GM12872 (cell line): Measurements from ENCODE around the gene STAT5B.

ENCODE experiments used
- TF ChIP-seq, protein P1 (sequence below): IDR thresholded peaks from 3 replicates; pipeline ENCODE4 v1.5.1; 2011; ENCODE audit warnings: low read depth, mild to moderate bottlenecking, low read length, moderate library complexity; ENCODE audit not compliant: insufficient read depth

The STAT5B gene

DNA sequence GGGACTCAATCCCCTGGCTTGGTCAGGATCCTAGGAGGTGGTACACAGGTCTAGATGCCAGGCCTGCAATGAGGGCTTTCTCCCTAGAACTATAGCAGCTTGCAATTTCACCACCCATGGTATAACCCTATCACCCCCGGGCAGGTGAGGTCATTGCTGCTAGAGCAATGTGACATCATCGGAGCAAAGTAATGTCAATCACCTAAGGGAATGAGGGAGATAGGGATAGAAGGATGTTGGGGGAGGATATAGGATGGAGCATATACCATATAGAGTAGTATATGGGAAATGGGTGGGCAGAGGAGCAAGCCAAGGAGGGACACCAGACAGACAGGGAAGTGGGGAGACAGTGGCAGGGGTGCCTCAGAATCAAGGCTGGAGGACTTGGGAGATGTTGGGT is 98.5 kb downstream of the STAT5B start:
- TF ChIP-seq, protein P1, sequence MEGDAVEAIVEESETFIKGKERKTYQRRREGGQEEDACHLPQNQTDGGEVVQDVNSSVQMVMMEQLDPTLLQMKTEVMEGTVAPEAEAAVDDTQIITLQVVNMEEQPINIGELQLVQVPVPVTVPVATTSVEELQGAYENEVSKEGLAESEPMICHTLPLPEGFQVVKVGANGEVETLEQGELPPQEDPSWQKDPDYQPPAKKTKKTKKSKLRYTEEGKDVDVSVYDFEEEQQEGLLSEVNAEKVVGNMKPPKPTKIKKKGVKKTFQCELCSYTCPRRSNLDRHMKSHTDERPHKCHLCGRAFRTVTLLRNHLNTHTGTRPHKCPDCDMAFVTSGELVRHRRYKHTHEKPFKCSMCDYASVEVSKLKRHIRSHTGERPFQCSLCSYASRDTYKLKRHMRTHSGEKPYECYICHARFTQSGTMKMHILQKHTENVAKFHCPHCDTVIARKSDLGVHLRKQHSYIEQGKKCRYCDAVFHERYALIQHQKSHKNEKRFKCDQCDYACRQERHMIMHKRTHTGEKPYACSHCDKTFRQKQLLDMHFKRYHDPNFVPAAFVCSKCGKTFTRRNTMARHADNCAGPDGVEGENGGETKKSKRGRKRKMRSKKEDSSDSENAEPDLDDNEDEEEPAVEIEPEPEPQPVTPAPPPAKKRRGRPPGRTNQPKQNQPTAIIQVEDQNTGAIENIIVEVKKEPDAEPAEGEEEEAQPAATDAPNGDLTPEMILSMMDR, result no peak

DNA sequence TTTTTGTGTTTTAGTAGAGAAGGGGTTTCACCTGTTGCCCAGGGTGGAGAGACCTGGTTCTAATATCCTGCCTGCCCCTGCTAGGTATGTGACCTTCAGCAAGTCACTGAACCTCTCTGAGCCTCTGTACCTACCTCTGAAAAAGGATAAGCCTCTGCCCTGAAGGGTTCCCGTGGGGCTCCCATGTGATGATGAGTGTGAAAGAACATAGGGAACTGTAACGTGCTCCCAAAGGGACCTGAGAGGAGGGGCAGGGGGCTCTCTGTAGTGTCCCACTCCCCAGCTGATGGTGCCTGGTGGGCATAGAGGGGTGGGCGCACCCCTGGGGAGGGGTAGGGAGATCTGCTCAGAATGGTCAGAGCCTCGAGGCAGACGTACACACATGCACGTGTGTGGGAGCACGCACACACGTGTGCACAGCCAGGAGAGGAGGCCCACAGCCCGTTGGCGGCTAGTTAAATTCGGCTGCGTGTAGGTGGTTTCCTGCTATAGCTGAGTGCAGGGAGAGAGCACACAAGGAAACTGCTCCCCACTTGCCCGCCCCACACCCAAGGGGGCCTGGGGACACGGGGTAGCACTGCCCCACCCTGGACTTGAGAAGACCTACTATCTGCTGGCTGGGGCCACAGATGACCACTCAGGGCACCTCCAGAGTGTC is 101.9 kb downstream of the STAT5B start:
- TF ChIP-seq, protein P1, result no peak

DNA sequence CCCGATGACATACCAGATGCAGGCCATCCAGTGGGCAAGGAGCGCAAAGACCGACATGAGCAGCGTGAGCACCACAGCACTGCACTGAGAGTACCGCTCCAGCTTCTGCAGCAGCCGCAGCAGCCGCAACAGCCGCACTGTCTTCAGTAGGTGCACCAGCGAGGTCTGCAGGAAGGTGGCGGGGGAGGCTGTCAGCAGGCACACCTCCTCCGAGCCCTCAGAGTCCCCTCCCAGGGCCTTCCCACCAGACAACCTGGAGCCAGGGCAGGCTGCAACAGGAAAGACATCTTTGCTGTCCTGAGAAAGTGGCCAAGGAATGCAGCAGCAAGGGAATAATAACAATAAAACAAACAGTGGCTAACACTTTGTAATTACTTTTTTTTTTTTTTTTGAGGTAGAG is 104.4 kb downstream of the STAT5B start:
- TF ChIP-seq, protein P1, result no peak

DNA sequence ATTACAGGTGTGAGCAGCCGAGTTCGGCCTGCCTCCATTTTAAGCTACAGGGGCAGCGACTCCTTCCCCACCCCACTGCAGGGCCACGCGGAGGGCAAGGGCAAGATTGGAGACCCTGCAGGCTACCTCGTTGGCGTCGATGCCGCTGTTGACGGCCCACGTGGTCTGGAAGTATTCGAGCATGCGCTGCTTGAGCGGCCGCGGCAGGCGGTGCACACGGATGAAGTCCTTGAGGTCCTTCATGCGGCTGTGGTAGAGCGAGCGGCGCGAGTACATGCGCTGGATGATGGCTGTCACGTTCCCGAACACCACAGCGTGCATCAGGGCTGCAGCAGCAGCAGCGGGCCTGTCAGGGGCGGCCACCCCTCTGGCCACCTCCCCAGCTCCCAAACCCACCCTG is 106.8 kb downstream of the STAT5B start:
- TF ChIP-seq, protein P1, result no peak

DNA sequence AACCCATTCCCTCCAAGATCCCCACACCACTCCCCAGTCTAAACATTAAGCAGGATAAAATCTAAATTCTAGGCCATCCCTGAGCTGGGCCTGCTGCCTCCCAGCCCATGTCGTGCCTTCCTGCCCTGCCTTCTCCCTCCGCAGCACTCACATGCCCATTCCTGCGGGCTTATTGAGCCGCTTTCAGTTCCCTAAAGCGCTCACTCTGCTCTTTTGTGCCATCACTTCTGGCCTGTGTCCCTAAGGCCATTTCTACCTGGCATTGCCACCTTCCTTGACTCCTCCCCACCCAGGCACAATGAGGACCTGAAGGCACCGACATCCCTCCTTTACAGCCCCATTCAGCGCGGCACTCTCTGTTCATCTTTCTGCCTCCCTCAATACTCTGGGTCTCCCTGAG is 108.4 kb downstream of the STAT5B start:
- TF ChIP-seq, protein P1, result no peak

DNA sequence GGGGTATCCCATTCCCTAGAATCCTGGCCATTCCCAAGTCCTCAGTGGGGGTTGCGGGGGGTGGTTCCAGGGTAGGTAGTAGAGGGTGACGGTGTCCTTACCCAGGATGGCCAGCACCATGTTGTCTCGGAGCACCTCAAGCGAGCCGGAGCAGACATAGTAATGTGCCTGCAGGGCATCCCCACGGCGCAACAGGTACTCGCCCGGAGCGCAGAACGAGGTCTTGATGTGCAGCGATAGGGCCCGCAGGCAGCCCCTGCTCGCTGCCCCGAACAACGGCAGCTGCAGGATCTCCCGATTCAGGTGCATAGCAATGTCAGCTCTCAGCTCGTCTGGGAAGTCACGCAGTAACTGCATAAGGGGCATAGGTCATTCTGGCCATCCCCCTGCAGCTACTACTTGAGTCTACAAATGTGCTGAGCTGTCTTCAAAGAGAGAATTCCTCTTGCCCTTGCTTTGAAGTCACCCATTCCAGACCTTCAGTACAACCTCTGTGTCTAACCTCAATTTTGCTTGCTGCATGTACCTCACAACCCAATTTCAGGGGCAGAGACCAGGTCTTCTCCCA is 109.9 kb downstream of the STAT5B start:
- TF ChIP-seq, protein P1, result no peak

DNA sequence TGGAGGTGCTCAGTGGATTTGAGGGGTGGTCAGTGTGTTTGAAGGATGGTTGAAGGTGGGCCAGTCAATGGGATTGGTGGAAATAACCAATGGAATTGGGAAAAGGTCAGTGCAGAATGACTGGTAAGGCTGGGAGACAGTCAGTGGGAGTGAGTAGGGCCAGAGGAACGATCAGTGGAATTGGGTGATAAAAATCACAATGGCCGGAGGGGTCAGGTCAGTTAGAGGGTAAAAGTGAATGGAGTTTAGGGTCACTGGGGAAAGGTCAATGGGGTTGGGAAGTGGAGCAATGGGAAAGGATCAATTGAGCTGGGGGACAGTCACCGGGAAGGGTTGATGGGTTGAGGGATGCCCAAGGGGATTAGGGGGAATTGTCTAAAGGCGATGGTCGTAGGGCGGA is 110.4 kb downstream of the STAT5B start:
- TF ChIP-seq, protein P1, result no peak
